Epithelial cell of esophagus (primary cell): Measurements from ENCODE around the gene CYP1B1.

Source experiments
- DNase-seq: peaks from one replicate; pipeline ENCODE4 v3.0.0; 2010; ENCODE audit warnings: low read depth
- H3K4me3 ChIP-seq: 2 replicates; pipeline ENCODE4 v1.5.1; 2011; ENCODE audit warnings: mild to moderate bottlenecking, low read length, control low read depth
- TF ChIP-seq, protein P1 (sequence below): IDR thresholded peaks from 2 replicates; pipeline ENCODE4 v1.5.1; 2011; ENCODE audit warnings: low read depth, mild to moderate bottlenecking, low read length, control low read depth, inconsistent platforms; ENCODE audit not compliant: insufficient read depth; ENCODE audit errors: missing control alignments

The CYP1B1 gene

DNA sequence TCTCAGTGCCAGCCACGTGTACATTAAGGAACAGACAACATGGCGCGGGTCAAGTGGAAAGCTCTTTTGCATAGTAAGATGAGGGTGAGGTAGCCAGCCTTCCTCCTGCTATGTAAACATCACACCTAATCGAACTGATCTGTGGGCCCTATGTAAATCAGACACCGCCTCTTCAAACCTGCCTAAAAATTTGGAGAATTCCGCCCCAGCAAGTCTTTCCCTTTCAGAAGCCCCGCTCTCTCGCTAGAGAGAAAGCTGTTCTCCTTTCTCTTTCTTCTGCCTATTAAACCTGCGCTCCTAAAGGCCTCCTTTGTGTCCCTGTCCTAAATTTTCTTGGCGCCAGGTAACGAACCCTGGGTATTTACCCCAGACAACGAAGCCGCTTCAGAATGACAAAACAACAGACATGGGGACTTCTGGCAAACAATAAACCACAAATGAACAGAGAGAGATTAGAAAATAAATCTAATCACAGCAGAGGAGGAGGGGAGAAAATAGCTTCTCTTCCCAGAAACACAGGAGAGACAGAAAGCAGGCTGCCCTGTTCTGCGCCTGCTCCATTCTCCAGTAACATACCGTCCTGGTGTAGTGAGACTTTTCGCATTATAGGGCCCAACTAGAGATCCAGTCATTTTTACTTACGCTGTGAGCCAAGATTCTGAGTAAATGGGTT lies 31.9 kb upstream of the CYP1B1 start:
- TF ChIP-seq, protein P1, sequence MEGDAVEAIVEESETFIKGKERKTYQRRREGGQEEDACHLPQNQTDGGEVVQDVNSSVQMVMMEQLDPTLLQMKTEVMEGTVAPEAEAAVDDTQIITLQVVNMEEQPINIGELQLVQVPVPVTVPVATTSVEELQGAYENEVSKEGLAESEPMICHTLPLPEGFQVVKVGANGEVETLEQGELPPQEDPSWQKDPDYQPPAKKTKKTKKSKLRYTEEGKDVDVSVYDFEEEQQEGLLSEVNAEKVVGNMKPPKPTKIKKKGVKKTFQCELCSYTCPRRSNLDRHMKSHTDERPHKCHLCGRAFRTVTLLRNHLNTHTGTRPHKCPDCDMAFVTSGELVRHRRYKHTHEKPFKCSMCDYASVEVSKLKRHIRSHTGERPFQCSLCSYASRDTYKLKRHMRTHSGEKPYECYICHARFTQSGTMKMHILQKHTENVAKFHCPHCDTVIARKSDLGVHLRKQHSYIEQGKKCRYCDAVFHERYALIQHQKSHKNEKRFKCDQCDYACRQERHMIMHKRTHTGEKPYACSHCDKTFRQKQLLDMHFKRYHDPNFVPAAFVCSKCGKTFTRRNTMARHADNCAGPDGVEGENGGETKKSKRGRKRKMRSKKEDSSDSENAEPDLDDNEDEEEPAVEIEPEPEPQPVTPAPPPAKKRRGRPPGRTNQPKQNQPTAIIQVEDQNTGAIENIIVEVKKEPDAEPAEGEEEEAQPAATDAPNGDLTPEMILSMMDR: no peak
- H3K4me3 ChIP-seq: no peak overlapping the region
- DNase-seq: no peak

DNA sequence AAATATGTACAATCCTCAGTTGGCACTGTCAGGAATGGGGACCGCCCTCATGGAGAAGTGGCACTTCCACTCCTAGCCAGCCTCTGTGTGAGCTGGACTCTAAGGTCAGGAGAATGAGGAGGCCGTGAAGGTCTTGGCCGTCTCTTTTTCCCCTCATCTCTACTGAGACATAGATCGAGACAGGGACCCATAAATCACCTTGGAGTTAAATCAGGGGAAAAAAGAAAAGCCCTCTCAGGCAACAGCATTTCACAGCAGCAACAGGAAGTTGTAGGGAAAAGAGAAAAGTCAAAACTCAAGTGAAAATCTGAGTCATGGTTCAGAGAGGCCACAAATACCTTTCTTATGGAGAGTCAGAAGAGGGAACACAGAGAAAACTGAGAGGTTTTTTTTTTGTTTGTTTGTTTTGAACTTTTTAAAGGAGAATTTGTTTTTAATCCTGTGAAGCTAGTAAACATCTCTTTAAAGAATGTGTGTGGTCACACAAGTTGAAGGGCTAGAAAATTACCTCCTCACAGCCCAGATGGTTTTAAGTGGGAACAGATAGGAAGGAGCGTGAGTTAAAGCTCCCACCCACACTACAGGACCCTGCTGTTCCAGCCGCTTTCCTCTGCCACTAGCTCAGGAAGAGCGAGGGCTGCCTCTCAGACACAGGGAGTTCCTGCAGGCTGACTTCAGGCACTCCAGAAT lies 30.6 kb upstream of the CYP1B1 start:
- peak; percentile 68 for DNase-seq
- H3K4me3 ChIP-seq: no peak overlapping the region
- TF ChIP-seq, protein P1: no peak

DNA sequence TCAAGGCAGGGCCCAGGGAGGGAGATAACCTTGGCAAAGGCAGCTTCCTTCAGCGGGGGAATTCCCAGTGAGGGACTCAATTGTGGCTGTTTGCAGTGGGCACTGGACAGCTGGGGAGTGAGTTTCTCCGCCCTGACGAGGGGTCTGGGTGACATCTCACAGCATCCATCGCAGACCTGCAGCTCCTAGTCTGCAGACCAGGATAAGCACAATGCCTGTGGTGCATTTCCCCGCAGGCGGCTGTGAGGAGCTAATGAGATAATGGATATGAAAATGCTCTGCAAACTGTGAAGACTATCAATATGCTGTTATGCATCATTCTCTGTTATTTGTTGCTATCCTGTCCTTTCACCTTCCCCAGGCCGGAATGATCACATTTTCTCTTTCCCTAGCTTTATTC lies 30.0 kb upstream of the CYP1B1 start:
- H3K4me3 ChIP-seq: no peak overlapping the region
- no peak for DNase-seq
- TF ChIP-seq, protein P1: no peak

DNA sequence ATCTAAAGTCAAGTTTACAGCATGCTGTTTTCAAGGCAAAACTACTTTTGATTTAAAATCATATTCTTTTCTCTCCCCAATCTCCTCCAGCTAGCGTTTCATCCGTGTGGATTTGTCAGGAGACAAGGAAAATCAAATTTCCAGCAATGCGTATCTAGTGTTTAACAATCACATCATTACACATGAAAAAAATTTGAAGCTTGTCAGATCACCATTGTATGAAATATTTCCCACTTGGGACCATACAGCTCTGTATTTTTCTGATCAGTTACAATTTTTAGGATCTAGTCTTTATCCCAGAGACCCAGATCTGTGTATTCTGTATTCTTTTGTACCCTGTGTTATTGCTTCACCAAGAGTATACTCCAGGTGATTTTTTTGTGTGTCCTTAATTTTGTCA lies 28.6 kb upstream of the CYP1B1 start:
- H3K4me3 ChIP-seq: no peak overlapping the region
- no peak for DNase-seq
- TF ChIP-seq, protein P1: no peak

DNA sequence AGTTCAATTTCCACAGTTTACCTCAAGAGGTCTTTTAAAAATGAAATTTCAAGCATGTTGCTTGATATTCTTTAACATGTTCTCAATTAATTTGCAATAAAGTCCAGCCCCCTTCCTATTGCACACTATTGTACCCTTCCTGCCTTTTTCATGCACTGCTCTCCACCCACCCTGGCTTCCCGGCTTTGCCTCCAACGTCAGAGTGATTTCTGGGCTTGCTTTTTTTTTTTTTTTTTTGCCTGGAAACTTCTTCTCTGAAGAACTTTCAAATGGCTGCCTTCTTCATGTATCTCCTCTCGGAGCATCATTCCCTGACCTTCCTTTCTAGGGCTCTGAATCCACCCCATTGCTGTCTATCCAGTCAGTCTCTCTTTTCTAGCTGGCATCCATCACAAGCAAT lies 24.4 kb upstream of the CYP1B1 start:
- TF ChIP-seq, protein P1: no peak
- no peak for DNase-seq
- H3K4me3 ChIP-seq: no peak overlapping the region

DNA sequence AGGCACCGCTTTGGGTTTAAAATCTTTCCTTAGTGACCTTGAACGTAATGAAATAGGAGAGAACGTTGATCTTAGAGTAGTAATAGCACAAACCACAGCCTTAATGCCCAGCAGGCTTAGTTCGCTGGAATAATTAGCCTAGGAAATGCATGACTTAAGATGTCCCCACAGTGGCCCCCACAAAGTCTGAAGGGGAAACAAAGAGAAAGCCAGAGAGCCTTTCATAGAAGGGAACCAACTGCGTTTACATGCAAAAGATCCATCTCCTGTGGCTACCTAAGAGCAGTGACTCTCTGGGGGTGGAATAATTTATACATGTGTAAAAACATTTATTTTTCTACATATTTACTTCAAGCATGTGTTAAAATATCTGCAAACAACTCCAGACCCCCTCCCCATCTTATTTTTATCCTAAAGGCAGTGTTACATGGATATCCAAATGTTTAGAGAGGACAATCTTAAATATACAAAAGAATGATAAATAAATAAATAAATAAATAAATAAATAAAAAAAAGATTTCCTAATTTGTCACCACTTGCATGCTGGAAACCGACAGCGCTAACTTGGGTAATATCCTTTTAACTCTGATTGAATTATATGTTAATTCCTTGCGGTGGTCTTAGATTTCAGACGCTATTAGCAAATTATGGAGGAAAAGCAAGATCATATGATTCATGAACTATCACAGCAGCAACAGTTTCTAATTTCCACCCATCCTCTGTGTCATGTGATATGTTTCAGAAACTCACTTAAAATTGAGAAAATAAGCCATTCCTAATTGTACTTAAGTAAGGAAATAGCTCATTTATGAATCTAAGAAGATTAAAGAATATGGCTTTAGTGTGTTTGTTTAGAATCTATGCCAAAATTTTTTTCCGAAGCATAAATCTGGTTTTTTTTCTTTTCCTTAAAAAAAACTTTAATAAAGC lies 23.4 kb upstream of the CYP1B1 start:
- no peak overlapping the region for H3K4me3 ChIP-seq

More for the DNA sequence above, 23.4 kb upstream of the CYP1B1 start:
- TF ChIP-seq, protein P1: no peak
- no peak for DNase-seq
